Measurements from ENCODE around the gene MRPL50. TPM values are rescaled to one million over a fixed set of nuclear protein-coding genes. Genes with fewer than 3 reads are reported as not detected.

Gene MRPL50
- total RNA-seq, 1 donor from 2014 or later: 10.9 TPM

DNA sequence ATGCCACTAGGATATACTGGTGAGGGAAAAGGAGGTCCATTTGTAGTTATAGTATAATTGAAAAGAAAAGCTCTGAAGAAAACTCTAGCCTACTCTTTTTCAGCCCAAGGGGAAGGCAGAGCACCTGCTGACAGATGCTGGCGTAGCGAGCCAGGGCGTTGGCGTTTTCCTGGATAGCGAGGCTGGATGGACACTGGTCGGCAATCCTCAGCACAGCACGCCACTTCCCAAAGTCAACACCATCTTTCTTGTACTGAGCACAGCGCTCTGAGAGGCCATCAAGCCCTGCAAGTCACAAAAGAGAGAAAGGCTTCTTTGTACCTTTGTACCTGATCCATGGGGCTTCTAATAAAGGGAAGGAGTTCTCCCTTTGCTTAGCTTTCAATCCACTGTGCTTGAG is 28.9 kb upstream of the MRPL50 start:
- Histone ChIP-seq H3K27me3 (ENCODE audit: control insufficient read depth, insufficient read depth, low read length) (no peaks in the 10 kb centered on the region), H3K36me3 (ENCODE audit: control insufficient read depth, insufficient read depth, low read length) (no peaks in the 10 kb centered on the region)
- TF ChIP-seq, protein P1, sequence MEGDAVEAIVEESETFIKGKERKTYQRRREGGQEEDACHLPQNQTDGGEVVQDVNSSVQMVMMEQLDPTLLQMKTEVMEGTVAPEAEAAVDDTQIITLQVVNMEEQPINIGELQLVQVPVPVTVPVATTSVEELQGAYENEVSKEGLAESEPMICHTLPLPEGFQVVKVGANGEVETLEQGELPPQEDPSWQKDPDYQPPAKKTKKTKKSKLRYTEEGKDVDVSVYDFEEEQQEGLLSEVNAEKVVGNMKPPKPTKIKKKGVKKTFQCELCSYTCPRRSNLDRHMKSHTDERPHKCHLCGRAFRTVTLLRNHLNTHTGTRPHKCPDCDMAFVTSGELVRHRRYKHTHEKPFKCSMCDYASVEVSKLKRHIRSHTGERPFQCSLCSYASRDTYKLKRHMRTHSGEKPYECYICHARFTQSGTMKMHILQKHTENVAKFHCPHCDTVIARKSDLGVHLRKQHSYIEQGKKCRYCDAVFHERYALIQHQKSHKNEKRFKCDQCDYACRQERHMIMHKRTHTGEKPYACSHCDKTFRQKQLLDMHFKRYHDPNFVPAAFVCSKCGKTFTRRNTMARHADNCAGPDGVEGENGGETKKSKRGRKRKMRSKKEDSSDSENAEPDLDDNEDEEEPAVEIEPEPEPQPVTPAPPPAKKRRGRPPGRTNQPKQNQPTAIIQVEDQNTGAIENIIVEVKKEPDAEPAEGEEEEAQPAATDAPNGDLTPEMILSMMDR (IDR thresholded peaks at IDR 0.05; ENCODE audit: insufficient read depth, low read length, poor library complexity, severe bottlenecking): no peak

DNA sequence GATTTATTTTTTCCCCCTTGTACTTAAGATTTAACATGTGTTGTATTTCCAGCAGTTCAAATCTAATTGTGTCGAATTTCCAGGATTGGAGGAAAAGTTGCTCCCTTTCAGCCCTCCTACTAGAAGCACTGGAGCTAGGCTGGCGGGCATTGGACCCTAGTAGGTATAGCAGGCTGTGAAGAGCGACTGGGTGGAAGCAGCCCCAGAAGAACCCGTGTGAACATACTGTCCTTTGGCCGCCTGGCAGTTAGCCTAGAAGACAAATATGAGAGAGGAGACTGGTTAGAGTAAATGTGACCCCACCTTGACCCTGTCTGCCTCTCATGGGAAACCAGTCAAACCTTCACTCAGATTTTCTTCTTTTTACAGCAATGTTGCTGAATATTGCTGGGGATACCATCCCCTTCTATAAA is 23.2 kb upstream of the MRPL50 start:
- DNase-seq (ENCODE audit: low read depth): no peak
- TF ChIP-seq, protein P1 (IDR thresholded peaks at IDR 0.05; ENCODE audit: insufficient read depth, low read length, poor library complexity, severe bottlenecking): no peak
- Histone ChIP-seq H3K27me3 (ENCODE audit: control insufficient read depth, insufficient read depth, low read length) (no peaks in the 10 kb centered on the region), H3K4me3 (ENCODE audit: low read depth, low read length) (no peak overlapping the region), H3K36me3 (ENCODE audit: control insufficient read depth, insufficient read depth, low read length) (no peaks in the 10 kb centered on the region)

More for the DNA sequence above, 28.9 kb upstream of the MRPL50 start:
- no peak for DNase-seq (ENCODE audit: low read depth)
- H3K4me3 ChIP-seq (ENCODE audit: low read depth, low read length): no peak overlapping the region

DNA sequence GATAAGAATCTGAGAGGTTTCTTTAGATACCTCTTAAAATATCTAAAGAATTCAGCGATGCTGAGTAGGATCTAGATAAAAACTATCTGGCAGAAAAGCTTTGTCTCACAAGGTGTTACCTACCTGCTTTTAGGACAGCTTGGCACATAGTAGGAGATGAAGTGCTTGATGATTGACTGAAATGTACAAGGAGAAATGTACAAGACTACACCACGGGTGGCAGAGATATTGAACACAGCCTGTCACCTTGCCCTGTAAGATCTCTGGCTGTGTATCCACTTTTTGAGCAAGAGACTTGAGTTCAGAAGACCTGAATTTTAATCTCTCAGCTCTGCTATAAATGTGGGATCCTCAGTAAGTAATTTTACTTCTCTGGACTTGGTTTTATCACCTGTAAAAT is 21.4 kb upstream of the MRPL50 start:
- Histone ChIP-seq H3K4me3 (ENCODE audit: low read depth, low read length) (no peak overlapping the region), H3K36me3 (ENCODE audit: control insufficient read depth, insufficient read depth, low read length) (no peaks in the 10 kb centered on the region), H3K27me3 (ENCODE audit: control insufficient read depth, insufficient read depth, low read length) (no peaks in the 10 kb centered on the region)
- TF ChIP-seq, protein P1 (IDR thresholded peaks at IDR 0.05; ENCODE audit: insufficient read depth, low read length, poor library complexity, severe bottlenecking): no peak
- no peak for DNase-seq (ENCODE audit: low read depth)

DNA sequence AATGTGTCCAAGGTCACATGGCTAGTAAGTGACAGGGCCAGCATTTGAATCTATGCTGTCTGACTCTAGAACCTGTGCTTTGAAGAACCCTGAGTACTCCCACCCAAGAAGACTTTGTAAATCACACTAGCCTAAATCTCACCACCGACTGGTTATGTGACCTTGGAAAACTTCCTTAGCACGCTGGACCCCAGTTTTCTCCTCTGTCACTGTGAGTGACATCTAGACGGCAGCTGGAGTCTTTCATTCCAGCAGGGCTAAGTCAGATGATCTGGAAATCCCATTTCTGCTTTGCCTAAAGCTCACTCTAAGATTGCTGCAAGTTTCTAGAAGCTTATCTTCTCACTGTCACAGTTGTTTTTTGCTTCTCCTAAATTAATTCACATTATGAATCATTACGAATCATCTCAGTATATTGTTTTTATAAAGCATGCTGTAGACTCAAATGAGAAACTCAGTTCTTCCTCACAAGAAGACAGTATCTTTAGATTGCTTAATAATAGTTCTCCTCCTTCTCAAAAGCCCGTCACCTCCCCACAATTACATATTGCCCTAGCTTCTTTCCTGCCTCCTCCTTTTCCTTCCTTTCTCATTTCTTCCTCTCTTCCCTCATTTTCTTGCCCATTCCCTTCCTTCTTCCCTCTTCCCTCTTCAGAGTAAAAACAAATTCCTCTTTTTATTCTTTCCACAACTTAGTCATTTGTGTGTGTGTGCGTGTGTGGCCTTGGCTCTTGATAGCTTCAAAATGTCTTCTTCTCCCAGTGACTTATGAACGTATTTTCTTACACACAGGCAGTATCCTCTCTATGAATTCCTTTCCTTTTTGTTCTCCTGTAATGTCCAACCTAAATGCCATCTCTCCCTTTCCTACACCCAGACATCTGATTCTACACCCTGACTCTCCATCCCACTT is 20.4 kb upstream of the MRPL50 start:
- H3K36me3 ChIP-seq (ENCODE audit: control insufficient read depth, insufficient read depth, low read length): no peaks in the 10 kb centered on the region
- TF ChIP-seq, protein P1 (IDR thresholded peaks at IDR 0.05; ENCODE audit: insufficient read depth, low read length, poor library complexity, severe bottlenecking): no peak
- no peak for DNase-seq (ENCODE audit: low read depth)
- no peaks in the 10 kb centered on the region for H3K27me3 ChIP-seq (ENCODE audit: control insufficient read depth, insufficient read depth, low read length)
- H3K4me3 ChIP-seq (ENCODE audit: low read depth, low read length): no peak overlapping the region

DNA sequence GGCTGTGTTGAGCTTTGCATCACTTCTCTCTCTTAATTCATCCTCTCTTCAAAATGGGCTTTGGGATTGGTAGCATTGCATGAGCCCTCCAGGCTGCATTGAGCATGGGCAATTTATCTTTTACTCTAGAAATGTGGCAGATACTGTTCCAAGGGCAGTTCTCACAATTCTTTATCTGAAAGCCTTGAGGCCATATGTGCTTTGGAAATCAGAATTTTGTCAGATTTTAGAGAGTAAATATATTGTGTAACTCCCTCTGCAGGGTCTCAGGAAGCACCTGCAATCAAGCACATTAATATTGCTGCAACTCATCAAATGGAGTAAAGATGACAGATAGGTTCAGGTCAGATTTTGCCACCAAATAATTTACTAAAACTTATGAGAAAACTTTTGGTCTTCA is 19.6 kb upstream of the MRPL50 start:
- no peaks in the 10 kb centered on the region for H3K36me3 ChIP-seq (ENCODE audit: control insufficient read depth, insufficient read depth, low read length)
- TF ChIP-seq, protein P1 (IDR thresholded peaks at IDR 0.05; ENCODE audit: insufficient read depth, low read length, poor library complexity, severe bottlenecking): no peak
- H3K4me3 ChIP-seq (ENCODE audit: low read depth, low read length): no peak overlapping the region
- DNase-seq (ENCODE audit: low read depth): no peak
- no peaks in the 10 kb centered on the region for H3K27me3 ChIP-seq (ENCODE audit: control insufficient read depth, insufficient read depth, low read length)

Measured in kidney epithelial cell (primary cell).